GM23338 (cell line): ENCODE data around the gene RAB1B. TPM values are rescaled to one million over a fixed set of nuclear protein-coding genes. Genes with fewer than 3 reads are reported as not detected.

ENCODE experiments used
- NANOG ChIP-seq: IDR thresholded peaks from 2 replicates; pipeline ENCODE4 v1.6.1; 2016; ENCODE audit warnings: antibody characterized with exemption, borderline replicate concordance
- REST ChIP-seq: IDR thresholded peaks from one replicate; pipeline ENCODE4 v1.6.1; 2018; ENCODE audit warnings: antibody characterized with exemption; ENCODE audit not compliant: unreplicated experiment
- ZNF462 ChIP-seq: fragments of 250-450 bp; sonication (Bioruptor Pico); IDR thresholded peaks from 2 replicates; pipeline ENCODE4 v1.5.0; 2020; ENCODE audit warnings: mild to moderate bottlenecking, moderate library complexity
- polyA plus RNA-seq: library from polyadenylated mRNA; unstranded; fragments of >200 nt; fragmentation: Nextera tagmentation; extraction: Ambion mirVana; gene quantifications from 2 replicates; pipeline ENCODE4 v1.2.1, GENCODE V29; 2016
- total RNA-seq: library from RNA; depleted of rRNA; stranded (reverse); fragments of >200 nt; shearing (Covaris generic); gene quantifications from 2 replicates; pipeline ENCODE4 v1.2.3, GENCODE V29; 2014

RAB1B gene
- total and polyA plus RNA-seq, 2 experiments from 2014 or later, result 30.5 to 92.7 TPM

GRCh38 chr11:66277471-66278362 is 9.3 kb downstream of the RAB1B start, which contains the start of gene CNIH2 (continued):
- TF ChIP-seq ZNF462 (no peak), REST (no peak), NANOG (no peak)
